Body of pancreas (tissue), 4 donors: ENCODE results near the gene PLCB1. TPM values are rescaled to one million over a fixed set of nuclear protein-coding genes. Genes with fewer than 3 reads are reported as not detected.

Experiments
- ATAC-seq: fragments of 150-250 bp; one replicate; pipeline ENCODE4 v1.9.1; 2016
- DNase-seq, 4 donors: peaks; one replicate each; pipeline ENCODE4 v3.0.0-alpha.2; 2019
- H3K27ac ChIP-seq, 4 donors: fragments of 200-600 bp; sonication (generic); 1 replicate in 3 of 4; 2 replicates in 1 of 4; pipeline versions ENCODE4 v1.5.1 to v1.6.1; 2016 to 2019; ENCODE audit warnings: mild to moderate bottlenecking in 1 of 4, mixed read lengths in 1 of 4, moderate library complexity in 1 of 4
- H3K27me3 ChIP-seq, 2 donors: fragments of 200-600 bp; sonication (generic); one replicate each; pipeline ENCODE4 v1.6.0; 2016; ENCODE audit warnings: mild to moderate bottlenecking in 1 of 2
- H3K36me3 ChIP-seq, 2 donors: fragments of 200-600 bp; sonication (generic); replicated peaks in 1 of 2; 2 replicates each; pipeline ENCODE4 v1.5.1; 2016; ENCODE audit warnings: low read depth in 2 of 2; ENCODE audit not compliant: insufficient read depth in 1 of 2
- H3K4me1 ChIP-seq: fragments of 200-600 bp; sonication (generic); one replicate; pipeline ENCODE4 v1.6.0; 2016
- H3K4me3 ChIP-seq, 2 donors: fragments of 200-600 bp; sonication (generic); 1 replicate in 1 of 2; 2 replicates in 1 of 2; pipeline ENCODE4 v1.5.1; 2016 to 2019
- H3K9me3 ChIP-seq, 3 donors: fragments of 200-600 bp; sonication (generic); 1 replicate in 2 of 3; 2 replicates in 1 of 3; pipeline ENCODE4 v1.5.1; 2016
- CTCF ChIP-seq, 7 experiments: fragments of 450-650 bp in 4 of 7; fragments of 200-600 bp in 3 of 7; sonication (generic) in 3 of 7; IDR thresholded peaks; one replicate each; pipeline ENCODE4 v1.5.1; 2016 to 2019; ENCODE audit warnings: antibody characterized with exemption in 7 of 7
- POLR2A ChIP-seq, 3 donors: fragments of 450-650 bp; IDR thresholded peaks; one replicate each; pipeline ENCODE4 v1.6.1; 2016; ENCODE audit warnings: antibody characterized with exemption in 3 of 3, mild to moderate bottlenecking in 2 of 3
- WGBS, 2 donors: methylation state at CpG; one replicate each; pipeline ENCODE4 v1.1.5; 2017; 5-methylcytosine and 5-hydroxymethylcytosine counted together
- intact Hi-C: fragments of 100-400 bp; cut with DNase I; formaldehyde crosslinking; loops from one replicate; pipeline ENCODE4 v1.15.1; 2023
- total RNA-seq, 2 donors: library from RNA; depleted of rRNA; stranded (reverse); fragments of >200 nt; gene quantifications; one replicate each; pipeline ENCODE4 v1.1.0, GENCODE V29; 2016

The PLCB1 gene
- total RNA-seq, 2 donors from 2014 or later, result 32.9 to 46.1 TPM

DNA sequence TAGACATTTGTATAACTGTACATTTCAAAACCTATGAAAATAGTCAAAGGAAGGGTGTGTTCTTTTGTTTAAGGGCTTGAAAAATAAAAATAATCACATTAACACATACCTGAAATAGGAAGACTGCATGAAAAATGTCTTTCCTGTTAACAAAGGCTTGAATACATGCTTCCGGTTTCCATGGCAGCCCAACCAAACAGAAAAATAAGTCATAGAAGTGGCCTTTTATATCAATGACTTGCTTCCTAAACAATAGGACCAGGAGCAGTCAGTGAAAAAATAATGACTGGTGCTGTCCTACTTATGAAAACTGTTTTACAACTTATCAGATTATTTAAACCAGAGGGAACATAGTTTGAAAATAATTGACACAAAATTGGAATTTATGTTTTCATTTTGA is 524.3 kb downstream of the PLCB1 start:
- no peak overlapping the region for H3K4me3 ChIP-seq
- no peaks in the 10 kb centered on the region for H3K9me3 ChIP-seq
- TF ChIP-seq POLR2A (IDR thresholded peaks at IDR 0.05) (no peak), CTCF (IDR thresholded peaks at IDR 0.05) (no peak)
- H3K27me3 ChIP-seq, result no peaks in the 10 kb centered on the region
- H3K36me3 ChIP-seq, result no peaks in the 10 kb centered on the region
- no peak overlapping the region for H3K27ac ChIP-seq
- intact Hi-C loops, result no loop called here
- 73 to 90% methylated on average over 1 of the region's 1 CpG for WGBS, 2 donors
- DNase-seq, result no peak
- no peaks in the 10 kb centered on the region for H3K4me1 ChIP-seq
- no peak for ATAC-seq

DNA sequence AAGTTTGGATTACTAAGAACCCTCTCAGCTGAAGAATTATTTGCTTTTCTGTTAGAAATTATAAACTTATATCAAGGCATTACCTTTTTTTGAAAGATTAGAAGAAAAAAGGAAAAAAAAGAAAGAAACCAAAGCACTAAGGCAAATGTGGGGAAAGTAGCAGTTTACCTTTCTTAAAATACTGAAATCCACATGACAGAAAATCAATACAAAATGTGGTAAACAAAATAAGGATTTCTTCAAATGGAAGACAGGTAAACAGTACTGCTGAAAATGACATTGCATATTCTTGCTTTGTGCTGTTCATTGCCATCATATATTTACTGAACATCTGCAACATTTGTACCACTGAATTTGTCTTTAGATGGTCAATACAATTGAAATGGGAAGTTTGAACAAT is 525.6 kb downstream of the PLCB1 start:
- TF ChIP-seq CTCF (IDR thresholded peaks at IDR 0.05) (no peak), POLR2A (IDR thresholded peaks at IDR 0.05) (no peak)
- Histone ChIP-seq H3K9me3 (no peaks in the 10 kb centered on the region), H3K36me3 (no peaks in the 10 kb centered on the region), H3K4me1 (no peaks in the 10 kb centered on the region), H3K27ac (no peak overlapping the region), H3K27me3 (no peaks in the 10 kb centered on the region), H3K4me3 (no peak overlapping the region)
- intact Hi-C loops, result no loop called here
- no peak for DNase-seq
- ATAC-seq, result no peak

GRCh38 chr20:8658103-8658502 is 526.0 kb downstream of the PLCB1 start:
- no peaks in the 10 kb centered on the region for H3K36me3 ChIP-seq
- ATAC-seq, result no peak
- intact Hi-C loops, result no loop called here
- H3K9me3 ChIP-seq, result no peaks in the 10 kb centered on the region
- no peak overlapping the region for H3K4me3 ChIP-seq
- DNase-seq, result no peak
- no peak for TF ChIP-seq POLR2A (IDR thresholded peaks at IDR 0.05)
- no peak for TF ChIP-seq CTCF (IDR thresholded peaks at IDR 0.05)
- H3K27ac ChIP-seq, result no peak overlapping the region
- WGBS, 2 donors, result 84 to 92% methylated on average over 3 of the region's 3 CpGs
- H3K27me3 ChIP-seq, result no peaks in the 10 kb centered on the region
- H3K4me1 ChIP-seq, result no peaks in the 10 kb centered on the region

GRCh38 chr20:8661229-8661952 is 529.3 kb downstream of the PLCB1 start:
- TF ChIP-seq POLR2A (IDR thresholded peaks at IDR 0.05) (no peak), CTCF (IDR thresholded peaks at IDR 0.05) (no peak)
- Histone ChIP-seq H3K4me1 (no peaks in the 10 kb centered on the region), H3K36me3 (no peaks in the 10 kb centered on the region), H3K4me3 (no peak overlapping the region), H3K9me3 (no peaks in the 10 kb centered on the region), H3K27ac (no peak overlapping the region), H3K27me3 (no peaks in the 10 kb centered on the region)
- peak; percentile 52 for ATAC-seq
- no peak for DNase-seq
- intact Hi-C loops, result no loop called here
- 63 to 73% methylated on average over 8 of the region's 8 CpGs for WGBS, 2 donors

GRCh38 chr20:8662433-8662954 is 530.4 kb downstream of the PLCB1 start:
- intact Hi-C loops, result no loop called here
- Histone ChIP-seq H3K27ac (no peak overlapping the region), H3K9me3 (no peaks in the 10 kb centered on the region), H3K27me3 (no peaks in the 10 kb centered on the region), H3K36me3 (no peaks in the 10 kb centered on the region), H3K4me3 (no peak overlapping the region), H3K4me1 (no peaks in the 10 kb centered on the region)
- WGBS, 2 donors, result 91 to 93% methylated on average over 5 of the region's 5 CpGs
- no peak for ATAC-seq
- DNase-seq, result no peak
- no peak for TF ChIP-seq POLR2A (IDR thresholded peaks at IDR 0.05)
- no peak for TF ChIP-seq CTCF (IDR thresholded peaks at IDR 0.05)
